PC-3 (cell line): ENCODE results near the gene DYRK3.

Experiments
- CTCF ChIP-seq: fragments of 300-600 bp; sonication (generic); conservative IDR thresholded peaks from 2 replicates; pipeline ENCODE4 v1.5.1; 2017; ENCODE audit warnings: antibody characterized with exemption, low read depth, mild to moderate bottlenecking, low read length
- EZH2 ChIP-seq: fragments of 300-600 bp; sonication (generic); IDR thresholded peaks from one replicate; pipeline ENCODE4 v1.6.1; 2017; ENCODE audit warnings: antibody characterized with exemption, mild to moderate bottlenecking, low read length; ENCODE audit not compliant: unreplicated experiment

- 0 out of 2 replicates have a peak, but pooled peaks have one; percentile 9 for TF ChIP-seq CTCF
- TF ChIP-seq EZH2, result no peak
These were observed 1.3 kb downstream of the DYRK3 start for GRCh38 chr1:206636671-206637070.
